Skeletal muscle tissue (tissue), 4 donors: ENCODE results near the gene NPHP4. TPM values are rescaled to one million over a fixed set of nuclear protein-coding genes. Genes with fewer than 3 reads are reported as not detected.

Source experiments
- H3K27ac ChIP-seq: one replicate; pipeline ENCODE4 v1.7.0; 2013; ENCODE audit warnings: mild to moderate bottlenecking, low read depth, low read length, inconsistent platforms
- H3K27me3 ChIP-seq, 3 donors: one replicate each; pipeline ENCODE4 v1.7.0; 2013; ENCODE audit warnings: low read length in 3 of 3; ENCODE audit not compliant: control insufficient read depth in 3 of 3, insufficient read depth in 3 of 3
- H3K36me3 ChIP-seq, 3 donors: one replicate each; pipeline ENCODE4 v1.7.0; 2013; ENCODE audit warnings: low read length in 3 of 3; ENCODE audit not compliant: control insufficient read depth in 3 of 3, insufficient read depth in 3 of 3
- H3K4me1 ChIP-seq, 3 donors: one replicate each; pipeline ENCODE4 v1.7.0; 2013; ENCODE audit warnings: low read length in 3 of 3, mild to moderate bottlenecking in 3 of 3; ENCODE audit not compliant: control insufficient read depth in 3 of 3, insufficient read depth in 3 of 3
- H3K4me3 ChIP-seq, 3 donors: one replicate each; pipeline ENCODE4 v1.7.0; 2013; ENCODE audit warnings: low read length in 3 of 3
- H3K9ac ChIP-seq, 3 donors: one replicate each; pipeline ENCODE4 v1.7.0; 2013; ENCODE audit warnings: low read length in 3 of 3, mild to moderate bottlenecking in 3 of 3, moderate library complexity in 2 of 3, low read depth in 1 of 3
- H3K9me3 ChIP-seq, 3 donors: one replicate each; pipeline ENCODE4 v1.7.0; 2013; ENCODE audit warnings: low read length in 3 of 3; ENCODE audit not compliant: control insufficient read depth in 3 of 3
- total RNA-seq: library from RNA; depleted of rRNA; stranded (reverse); fragments of >200 nt; gene quantifications from one replicate; pipeline ENCODE4 v1.2.3, GENCODE V29; 2014
- donor health status: Osteomylitis.

Gene NPHP4
- total RNA-seq, 1 donor from 2014 or later, result 5.2 TPM

DNA sequence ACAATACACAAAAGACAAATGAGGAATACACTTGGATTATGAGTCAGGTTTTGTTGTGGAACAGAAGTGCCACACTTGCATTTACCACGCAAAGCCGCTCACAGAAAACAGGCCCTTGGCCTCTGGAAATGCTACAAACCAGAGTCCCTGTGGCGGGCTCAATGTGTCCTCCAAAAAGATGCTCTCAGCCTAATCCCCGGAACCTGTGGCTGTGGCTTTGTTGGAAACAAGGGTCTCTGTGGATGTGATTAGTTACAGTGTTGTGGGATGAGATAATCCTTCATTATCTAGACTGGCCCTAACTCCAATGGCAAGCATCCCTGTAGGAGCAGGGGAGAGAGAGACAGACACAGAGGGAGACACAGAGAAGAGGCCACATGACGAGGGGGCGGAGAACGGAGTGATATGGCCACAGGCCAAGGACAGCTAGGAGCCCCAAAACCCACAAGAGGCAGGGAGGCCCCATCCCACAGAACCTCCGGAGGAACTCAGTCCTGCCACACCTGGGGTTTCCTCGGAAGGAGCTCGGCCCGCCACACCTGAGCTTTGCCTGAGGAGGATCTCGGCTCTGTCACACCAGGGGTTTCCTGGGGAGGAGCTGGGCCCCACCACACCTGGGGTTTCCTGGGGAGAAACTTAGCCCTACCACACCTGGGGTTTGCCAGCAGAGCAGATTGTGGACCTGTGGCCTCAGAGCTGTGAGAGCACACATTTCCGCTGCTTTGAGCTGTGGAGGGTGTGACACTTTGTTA is 55.4 kb downstream of the NPHP4 start:
- H3K4me1 ChIP-seq, result peaks cover 0 to 7% (median 5%) of the 10 kb centered on the region in 3 donors
- no peak overlapping the region for H3K4me3 ChIP-seq
- no peaks in the 10 kb centered on the region for H3K9me3 ChIP-seq
- H3K27me3 ChIP-seq, result no peaks in the 10 kb centered on the region
- no peak overlapping the region for H3K9ac ChIP-seq
- H3K27ac ChIP-seq, result no peak overlapping the region
- peaks cover 0 to 5% (median 2%) of the 10 kb centered on the region in 3 donors for H3K36me3 ChIP-seq

- peaks cover 0 to 5% (median 2%) of the 10 kb centered on the region in 3 donors for H3K36me3 ChIP-seq
- H3K9ac ChIP-seq, result no peak overlapping the region
- no peaks in the 10 kb centered on the region for H3K27me3 ChIP-seq
- peaks cover 0 to 7% (median 5%) of the 10 kb centered on the region in 3 donors for H3K4me1 ChIP-seq
- no peak overlapping the region for H3K27ac ChIP-seq
- no peaks in the 10 kb centered on the region for H3K9me3 ChIP-seq
- H3K4me3 ChIP-seq, result no peak overlapping the region
These were observed 56.1 kb downstream of the NPHP4 start for GRCh38 chr1:5936126-5936525.

- H3K27me3 ChIP-seq, result no peaks in the 10 kb centered on the region
- H3K9ac ChIP-seq, result no peak overlapping the region
- H3K27ac ChIP-seq, result no peak overlapping the region
- peaks cover 0 to 7% (median 5%) of the 10 kb centered on the region in 3 donors for H3K4me1 ChIP-seq
- no peaks in the 10 kb centered on the region for H3K9me3 ChIP-seq
- no peak overlapping the region for H3K4me3 ChIP-seq
- peaks cover 0 to 5% (median 2%) of the 10 kb centered on the region in 3 donors for H3K36me3 ChIP-seq
These were observed 57.2 kb downstream of the NPHP4 start for GRCh38 chr1:5935026-5935425.

DNA sequence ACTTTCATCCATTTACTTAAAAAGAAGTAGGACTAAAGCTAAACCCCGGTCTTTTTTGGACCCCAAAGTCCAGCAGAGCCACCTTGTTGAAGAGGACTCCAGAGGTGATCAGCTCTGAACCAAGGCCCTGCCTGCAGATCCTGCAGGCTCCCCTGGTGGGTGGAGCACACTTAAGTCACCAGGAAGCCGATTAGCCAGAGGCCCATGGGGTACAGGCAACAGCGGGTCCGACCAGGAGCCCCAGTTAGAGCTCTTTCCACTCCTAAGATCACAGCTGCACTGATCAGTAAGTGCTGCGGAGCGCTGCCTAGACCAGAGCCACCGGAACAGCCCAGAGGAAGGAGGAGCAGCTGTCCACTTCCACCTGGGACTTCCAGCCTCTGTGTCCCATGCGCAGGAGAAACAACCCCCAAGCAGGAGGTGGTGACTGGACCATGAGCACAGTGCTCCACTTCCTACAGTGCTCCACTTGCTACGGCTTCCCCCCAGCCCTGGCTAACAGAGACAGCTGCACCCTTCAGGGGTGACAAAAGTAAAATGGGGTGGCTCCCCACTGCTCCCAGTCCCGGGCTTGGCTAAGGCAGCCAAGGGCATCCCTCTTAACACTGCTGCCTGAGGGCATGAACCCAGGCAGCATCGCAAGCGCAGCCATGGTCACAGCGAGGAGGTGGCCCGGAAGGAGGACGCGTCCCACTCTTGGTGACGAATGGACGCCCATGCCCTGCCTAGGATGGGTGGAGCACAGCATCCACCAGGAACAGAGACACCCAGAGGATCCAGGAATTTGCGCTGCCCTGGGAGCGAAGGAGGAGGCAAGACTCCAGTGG is 58.0 kb downstream of the NPHP4 start:
- H3K4me3 ChIP-seq, result no peak overlapping the region
- H3K27ac ChIP-seq, result no peak overlapping the region
- peaks cover 0 to 5% (median 2%) of the 10 kb centered on the region in 3 donors for H3K36me3 ChIP-seq
- H3K9me3 ChIP-seq, result no peaks in the 10 kb centered on the region
- no peaks in the 10 kb centered on the region for H3K27me3 ChIP-seq
- H3K4me1 ChIP-seq, result peaks cover 0 to 7% (median 5%) of the 10 kb centered on the region in 3 donors
- H3K9ac ChIP-seq, result no peak overlapping the region

- H3K9ac ChIP-seq, result no peak overlapping the region
- H3K4me3 ChIP-seq, result no peak overlapping the region
- H3K4me1 ChIP-seq, result peaks cover 0 to 7% (median 5%) of the 10 kb centered on the region in 3 donors
- peaks cover 0 to 5% (median 2%) of the 10 kb centered on the region in 3 donors for H3K36me3 ChIP-seq
- no peaks in the 10 kb centered on the region for H3K27me3 ChIP-seq
- no peak overlapping the region for H3K27ac ChIP-seq
- H3K9me3 ChIP-seq, result no peaks in the 10 kb centered on the region
These were observed 58.6 kb downstream of the NPHP4 start for GRCh38 chr1:5933676-5934057.

- H3K9me3 ChIP-seq, result no peaks in the 10 kb centered on the region
- peaks cover 0 to 5% (median 2%) of the 10 kb centered on the region in 3 donors for H3K36me3 ChIP-seq
- H3K4me3 ChIP-seq, result no peak overlapping the region
- H3K27ac ChIP-seq, result no peak overlapping the region
- no peaks in the 10 kb centered on the region for H3K27me3 ChIP-seq
- H3K9ac ChIP-seq, result no peak overlapping the region
- peaks cover 0 to 7% (median 3%) of the 10 kb centered on the region in 3 donors for H3K4me1 ChIP-seq
These were observed 59.2 kb downstream of the NPHP4 start for GRCh38 chr1:5933050-5933449.

- H3K4me3 ChIP-seq, result no peak overlapping the region
- H3K9me3 ChIP-seq, result no peaks in the 10 kb centered on the region
- H3K27me3 ChIP-seq, result no peaks in the 10 kb centered on the region
- peaks cover 0 to 5% (median 3%) of the 10 kb centered on the region in 3 donors for H3K4me1 ChIP-seq
- no peak overlapping the region for H3K9ac ChIP-seq
- H3K36me3 ChIP-seq, result peaks cover 2 to 14% (median 12%) of the 10 kb centered on the region in 3 donors
- no peak overlapping the region for H3K27ac ChIP-seq
These were observed 63.4 kb downstream of the NPHP4 start for GRCh38 chr1:5928714-5929400.

GRCh38 chr1:5927506-5928370 is 64.5 kb downstream of the NPHP4 start:
- H3K4me1 ChIP-seq, result no peaks in the 10 kb centered on the region
- H3K36me3 ChIP-seq, result peaks cover 0 to 14% (median 9%) of the 10 kb centered on the region in 3 donors
- no peaks in the 10 kb centered on the region for H3K27me3 ChIP-seq
- H3K27ac ChIP-seq, result no peak overlapping the region
- H3K4me3 ChIP-seq, result no peak overlapping the region
- H3K9me3 ChIP-seq, result no peaks in the 10 kb centered on the region
- H3K9ac ChIP-seq, result no peak overlapping the region

DNA sequence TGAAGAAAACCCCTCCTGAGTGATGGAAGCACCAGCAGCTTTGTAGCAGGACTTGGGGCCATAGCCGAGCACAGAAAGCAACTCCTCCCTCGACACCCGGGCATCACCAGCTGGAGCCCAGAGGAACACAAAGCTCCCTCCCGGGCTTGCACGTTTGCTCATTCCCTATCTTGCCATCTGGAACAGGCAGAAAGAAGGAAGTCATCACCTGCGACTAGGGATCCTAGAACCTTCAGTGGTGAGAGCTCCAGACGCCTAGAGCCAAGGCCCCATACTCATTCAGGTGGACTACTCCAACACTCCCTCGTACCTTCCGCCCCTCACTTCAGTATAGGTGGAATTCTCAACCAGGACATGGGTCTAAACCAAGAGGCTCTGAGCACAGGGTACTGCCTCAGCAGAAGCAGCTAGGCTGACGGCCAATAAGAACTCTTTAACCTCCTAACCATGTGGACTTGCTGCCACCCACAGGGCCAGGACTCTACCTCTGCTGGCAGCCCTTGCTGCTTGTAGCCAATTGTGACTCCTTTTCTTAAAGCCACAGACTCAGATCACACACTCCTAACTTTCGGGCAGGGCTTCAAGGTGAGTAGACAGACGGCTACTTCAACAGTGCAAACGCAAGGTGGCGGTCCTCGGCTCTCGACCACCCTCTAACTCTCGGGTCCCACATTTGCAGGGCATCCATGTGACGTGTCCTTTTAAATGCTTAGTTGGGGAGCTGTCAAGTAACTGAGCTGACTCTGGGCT is 65.4 kb downstream of the NPHP4 start:
- Histone ChIP-seq H3K27ac (no peak overlapping the region), H3K27me3 (no peaks in the 10 kb centered on the region), H3K36me3 (peaks cover 0 to 14% (median 9%) of the 10 kb centered on the region in 3 donors)

More for the DNA sequence above, 65.4 kb downstream of the NPHP4 start:
- no peaks in the 10 kb centered on the region for H3K9me3 ChIP-seq
- H3K4me1 ChIP-seq, result no peaks in the 10 kb centered on the region
- no peak overlapping the region for H3K9ac ChIP-seq
- no peak overlapping the region for H3K4me3 ChIP-seq
